Fibroblast of skin of right quadriceps (primary cell): ENCODE data around the gene AADACL3.
"Not testable (repeated sequence)": the region's sequence is repeated elsewhere in the genome, so short reads cannot be mapped to it uniquely, and the experiment has no call there.

Experiments
- DNase-seq: peaks from one replicate; pipeline ENCODE4 v3.0.0-alpha.2; 2013

Gene AADACL3

DNA sequence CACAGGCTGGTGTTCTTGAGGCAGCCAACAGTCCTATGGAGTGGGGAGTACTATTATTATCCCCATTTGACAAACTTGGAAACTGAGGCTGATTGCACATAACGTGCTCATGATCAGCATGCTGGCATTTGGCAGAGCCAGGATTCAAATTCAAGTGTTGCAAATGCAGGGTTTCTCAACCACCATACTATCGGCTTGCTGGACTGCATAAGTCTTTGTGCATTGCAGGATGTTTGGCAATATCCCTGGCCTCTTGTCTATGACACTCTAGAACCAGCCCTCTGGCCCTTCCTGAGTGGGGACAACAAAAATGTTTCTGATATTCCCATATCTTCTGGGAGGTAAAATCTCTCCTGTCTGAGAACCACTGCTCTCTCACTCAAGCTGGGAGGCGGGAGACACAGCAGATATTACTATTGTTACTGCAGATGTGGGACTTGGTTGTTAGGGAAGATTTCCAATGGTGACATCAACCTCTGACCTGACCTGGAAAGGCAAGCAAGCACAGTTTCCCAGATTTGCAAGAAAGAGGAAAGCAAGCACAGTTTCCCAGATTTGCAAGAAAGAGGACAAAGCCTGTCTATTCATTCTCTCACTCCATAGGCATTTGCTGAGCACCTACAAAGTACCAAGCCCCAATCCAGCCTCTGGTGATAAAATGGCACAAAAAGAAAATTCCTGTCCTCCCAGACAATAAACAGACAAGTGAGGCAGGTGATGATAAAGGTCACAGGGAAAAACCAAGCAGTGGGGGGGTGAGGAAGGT lies 1.0 kb upstream of the AADACL3 start:
- no peak for DNase-seq

DNA sequence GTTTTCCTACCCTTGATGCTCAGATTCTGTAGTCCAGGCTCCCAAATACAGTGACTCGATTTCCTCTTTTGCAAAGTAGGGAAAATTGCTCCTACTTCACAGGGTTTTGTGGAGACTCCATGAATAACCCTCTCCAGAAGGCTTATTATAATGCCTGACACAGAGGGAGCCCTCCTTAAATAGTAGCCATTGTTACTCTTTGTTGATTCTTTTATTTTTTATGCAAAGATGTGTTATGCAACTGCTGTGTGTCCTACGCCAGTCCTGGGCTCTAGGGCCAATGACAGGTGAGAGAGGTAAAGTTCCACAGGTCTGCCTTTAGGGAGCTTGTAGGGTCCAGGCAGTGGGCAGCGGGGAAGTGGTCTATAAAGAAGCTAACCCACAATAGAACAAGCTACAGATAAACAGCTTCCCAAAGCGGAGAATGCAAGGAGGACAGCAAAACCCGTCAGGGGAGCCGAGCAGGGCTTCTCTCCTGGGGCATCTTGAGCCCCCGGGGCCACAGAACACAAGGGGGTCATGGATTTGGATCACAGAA lies 1.5 kb downstream of the AADACL3 start:
- no peak for DNase-seq

DNA sequence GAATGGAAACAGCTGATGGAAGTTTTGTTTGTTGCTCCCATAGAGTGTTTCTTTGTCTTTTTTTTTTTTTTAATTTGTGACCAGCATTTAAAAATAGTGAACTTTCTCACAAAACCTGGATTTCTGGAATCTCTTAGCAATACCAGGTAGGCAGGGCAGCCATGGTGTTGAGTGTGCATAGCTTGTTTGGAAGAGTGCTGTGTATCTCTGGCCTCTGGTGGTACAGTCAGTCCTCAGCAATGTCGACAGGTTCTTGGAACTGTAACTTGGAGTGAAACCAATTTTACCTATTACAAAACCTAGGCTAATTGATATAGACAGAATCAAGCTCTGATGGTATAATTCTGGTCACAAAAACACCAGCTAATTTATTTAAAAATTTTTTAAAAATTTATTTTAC lies 6.7 kb downstream of the AADACL3 start:
- no peak for DNase-seq

DNA sequence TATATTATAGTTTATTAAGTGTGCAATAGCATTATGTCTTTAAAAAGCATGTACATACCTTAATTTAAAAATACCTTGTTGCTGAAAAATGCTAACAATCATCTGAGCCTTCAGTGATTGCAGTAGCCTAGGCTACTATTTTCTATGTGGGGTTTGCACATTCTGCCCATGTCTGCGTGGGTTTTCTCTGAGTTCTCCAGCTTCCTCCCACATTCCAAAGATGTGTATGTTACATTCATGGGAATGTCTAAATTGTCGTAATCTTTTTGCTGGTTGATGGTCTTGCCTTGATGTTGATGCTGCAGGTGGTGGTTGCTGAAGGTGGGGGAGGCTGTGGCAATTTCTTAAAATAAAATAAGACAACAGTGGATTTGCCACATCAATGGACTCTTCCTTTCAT lies 12.5 kb downstream of the AADACL3 start:
- DNase-seq, result no peak

DNA sequence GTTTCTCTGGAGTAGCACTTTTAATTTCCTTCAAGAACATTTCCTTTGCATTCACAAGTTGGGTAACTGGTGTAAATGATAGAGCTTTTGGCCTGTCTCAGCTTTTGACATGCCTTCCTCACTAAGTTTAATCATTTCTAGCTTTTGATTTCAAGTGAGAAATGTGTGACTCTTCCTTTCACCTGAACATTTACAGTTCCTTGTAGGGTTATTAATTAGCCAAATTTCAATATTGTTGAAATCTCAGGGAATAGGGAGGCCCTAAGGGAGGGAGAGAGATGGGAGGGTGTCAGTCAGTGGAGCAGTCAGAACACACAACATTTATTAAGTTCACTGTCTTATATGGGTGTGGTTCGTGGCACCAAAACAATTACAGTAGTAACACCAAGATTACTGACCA lies 14.2 kb downstream of the AADACL3 start:
- no peak for DNase-seq

DNA sequence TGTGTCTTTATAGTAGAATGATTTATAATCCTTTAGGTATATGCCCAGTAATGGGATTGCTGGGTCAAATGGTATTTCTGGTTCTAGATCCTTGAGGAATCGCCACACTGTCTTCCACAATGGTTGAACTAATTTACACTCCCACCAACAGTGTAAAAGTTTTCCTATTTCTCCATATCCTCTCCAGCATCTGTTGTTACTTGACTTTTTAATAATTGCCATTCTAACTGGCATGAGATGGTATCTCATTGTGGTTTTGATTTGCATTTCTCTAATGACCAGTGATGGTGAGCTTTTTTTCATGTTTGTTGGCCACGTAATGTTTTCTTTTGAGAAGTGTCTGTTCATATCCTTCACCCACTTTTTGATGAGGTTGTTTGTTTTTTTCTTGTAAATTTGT lies 15.2 kb downstream of the AADACL3 start:
- not testable (repeated sequence) for DNase-seq

DNA sequence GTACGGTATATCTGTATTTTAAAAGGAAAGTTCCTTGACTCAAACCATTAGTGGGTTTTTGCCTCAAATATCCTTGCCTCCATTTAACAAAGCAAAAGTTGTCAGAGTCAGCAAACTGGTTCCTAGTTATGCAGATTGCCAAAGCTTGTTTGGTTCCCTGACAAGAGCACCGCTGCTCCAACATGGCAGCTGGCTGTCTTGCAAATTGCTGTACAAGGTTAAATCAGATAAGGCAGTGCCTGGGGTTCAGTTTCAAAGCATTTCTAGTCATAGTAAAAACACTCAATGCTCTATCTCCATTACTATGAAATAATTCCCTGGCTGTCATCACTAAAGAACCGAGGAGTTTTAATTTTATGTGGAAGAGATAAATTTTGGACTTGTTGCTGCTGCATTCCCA lies 18.7 kb downstream of the AADACL3 start:
- DNase-seq, result no peak

DNA sequence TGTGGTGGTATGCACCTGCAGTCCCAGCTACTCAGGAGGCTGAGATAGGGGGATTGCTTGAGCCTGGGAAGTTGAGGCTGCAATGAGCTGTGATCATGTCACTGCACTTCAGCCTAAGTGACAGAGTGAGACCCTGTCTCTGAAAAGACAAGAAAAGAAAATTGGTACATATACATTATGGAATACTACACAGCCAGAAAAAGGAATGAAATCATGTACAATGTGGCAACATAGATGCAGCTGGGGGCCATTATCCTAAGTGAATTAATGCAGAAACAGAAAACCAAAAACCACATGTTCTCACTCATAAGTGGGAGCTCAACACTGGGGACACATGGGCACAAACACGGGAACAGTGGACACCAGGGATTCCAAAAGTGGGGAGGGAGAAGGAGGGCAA lies 23.0 kb downstream of the AADACL3 start:
- DNase-seq, result no peak

DNA sequence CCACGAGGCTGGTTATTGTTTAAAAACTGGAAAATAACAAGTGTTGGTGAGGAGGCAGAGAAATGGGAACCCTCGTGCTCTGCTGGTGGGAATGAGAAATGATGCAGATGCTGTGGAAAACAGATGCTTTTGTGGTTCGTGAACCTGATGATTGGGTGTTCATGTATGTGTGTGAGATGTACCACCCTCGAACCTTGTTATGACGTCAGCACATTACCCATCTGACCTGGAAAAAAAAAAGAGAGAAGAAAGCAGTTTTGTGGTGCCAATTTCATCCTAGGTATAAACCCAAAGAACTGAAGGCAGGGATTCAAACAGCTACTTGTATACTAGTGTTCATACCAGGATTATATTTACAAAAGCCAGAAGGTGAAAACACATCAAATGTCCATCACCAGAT lies 23.7 kb downstream of the AADACL3 start:
- DNase-seq, result no peak

DNA sequence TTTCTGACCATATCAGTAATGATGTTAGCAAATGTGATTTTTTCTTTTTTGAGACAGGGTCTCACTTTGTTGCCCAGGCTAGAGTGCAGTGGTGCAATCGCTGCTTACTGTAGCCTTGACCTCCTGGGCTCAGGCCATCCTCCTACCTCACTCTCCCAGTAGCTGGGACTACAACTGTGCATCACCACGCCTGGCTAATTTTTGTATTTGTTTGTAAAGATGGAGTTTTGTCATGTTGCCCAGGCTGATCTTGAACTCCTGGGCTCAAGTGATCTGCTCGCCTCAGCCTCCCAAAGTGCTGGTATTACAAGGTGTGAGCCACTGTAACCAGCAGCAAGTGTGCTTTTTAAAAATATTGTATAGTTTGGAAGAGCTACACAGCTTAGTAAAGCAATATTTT lies 26.0 kb downstream of the AADACL3 start:
- DNase-seq, result no peak

DNA sequence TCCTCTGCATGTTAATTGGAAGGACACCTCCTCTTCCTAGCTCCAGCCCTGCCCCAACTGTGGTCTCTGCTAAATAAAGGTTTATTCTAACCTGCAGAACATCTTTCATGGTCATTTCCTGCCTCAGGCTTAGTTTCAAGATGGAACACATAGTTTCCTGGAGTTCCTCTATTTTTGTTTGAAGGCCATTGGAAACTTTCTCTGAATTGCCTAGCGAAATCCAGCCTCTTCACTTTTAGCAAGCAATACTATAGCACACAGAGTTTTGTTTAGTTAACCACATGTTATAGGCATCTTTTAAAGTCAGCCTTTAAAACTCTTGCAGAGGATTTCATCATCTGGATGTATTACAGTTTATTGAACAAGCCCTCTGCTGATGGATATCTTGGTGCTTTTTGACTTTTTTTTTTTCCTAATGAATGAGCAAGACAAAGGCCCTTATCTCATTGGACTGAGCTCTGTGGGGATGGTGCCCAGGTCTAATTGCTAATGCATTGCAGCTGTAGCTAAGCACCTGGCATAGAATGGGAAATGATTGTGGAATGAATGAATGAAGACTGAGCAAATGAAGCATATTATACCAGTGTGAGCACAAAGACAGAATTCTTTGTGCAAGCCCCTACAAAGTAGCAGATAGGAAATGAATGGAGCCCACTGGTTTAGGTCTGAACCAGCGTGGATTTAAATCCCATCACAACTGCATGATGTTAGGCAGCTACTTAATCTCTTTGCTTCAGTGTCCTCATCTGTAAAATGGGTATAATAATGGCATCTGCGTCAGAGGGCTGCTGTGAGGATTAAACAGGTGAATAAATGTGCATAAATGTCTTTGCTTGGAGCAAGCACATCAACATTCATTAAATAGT lies 29.4 kb downstream of the AADACL3 start:
- DNase-seq, result peak; percentile 39

DNA sequence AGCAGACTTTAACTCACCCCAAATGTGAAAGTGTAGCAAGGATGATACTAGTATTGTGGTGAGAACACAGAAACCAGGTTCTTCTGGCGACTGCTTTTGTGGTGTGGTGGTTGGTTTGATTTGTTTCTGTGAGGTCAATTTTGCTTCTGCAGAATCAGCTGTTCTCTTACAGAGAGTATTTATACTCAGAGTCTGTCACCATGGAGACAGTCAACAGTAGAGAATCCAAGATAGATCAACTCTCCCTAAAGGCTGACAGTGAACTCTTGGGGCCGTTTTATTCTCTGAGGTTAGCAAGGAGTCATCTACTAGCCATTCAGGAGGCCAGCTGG lies 30.0 kb downstream of the AADACL3 start, which contains the start of gene CFAP107:
CFAP107 (plus strand) TSS at position 209 of the 332 bp plus-strand sequence. CDS start 231 bp downstream, outside the sequence.
- peak; percentile 4 for DNase-seq

DNA sequence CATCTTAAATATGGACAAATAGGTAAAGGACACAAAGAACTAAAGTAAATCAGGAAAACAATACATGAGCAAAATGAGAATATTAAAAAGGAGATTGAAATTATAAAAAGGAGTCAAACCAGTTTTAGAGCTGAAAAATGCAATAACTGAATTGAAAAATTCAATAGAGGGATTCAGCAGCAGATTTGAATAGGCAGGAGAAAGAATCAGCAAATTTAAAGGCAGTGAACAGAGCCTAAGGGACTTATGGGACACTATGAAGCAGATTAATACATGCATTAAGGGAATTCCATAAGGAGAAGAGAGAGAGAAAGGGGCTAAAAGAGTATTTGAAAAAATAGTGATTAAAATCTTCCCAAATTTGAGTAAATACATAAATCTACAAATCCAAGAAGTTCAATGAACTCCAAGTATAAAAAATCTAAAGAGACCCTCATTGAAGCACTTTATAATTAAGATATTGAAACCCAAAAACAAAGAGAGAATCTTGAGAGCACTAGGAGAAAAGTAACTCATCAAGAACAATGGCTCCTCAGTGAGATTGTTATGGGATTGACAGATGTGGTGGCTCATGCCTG lies 33.0 kb downstream of the AADACL3 start:
- DNase-seq, result no peak

DNA sequence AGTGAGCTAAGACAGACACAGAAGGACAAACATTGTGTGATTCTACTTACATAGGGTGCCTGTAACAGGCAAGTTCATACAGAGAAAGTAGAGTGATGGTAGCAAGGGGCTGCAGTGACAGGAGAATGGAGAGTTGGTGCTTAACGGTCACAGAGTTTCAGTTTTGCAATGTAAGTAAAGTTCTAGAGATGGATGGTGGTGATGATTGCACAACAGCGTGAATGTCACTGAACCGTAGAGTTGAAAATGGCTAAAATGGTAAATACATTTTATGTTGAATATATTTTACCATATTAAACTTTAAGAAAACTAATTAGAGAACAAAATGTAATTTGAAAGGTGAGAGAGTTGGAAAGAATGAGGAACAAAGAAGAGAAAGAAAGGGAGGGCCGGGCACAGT lies 38.8 kb downstream of the AADACL3 start:
- DNase-seq, result no peak

DNA sequence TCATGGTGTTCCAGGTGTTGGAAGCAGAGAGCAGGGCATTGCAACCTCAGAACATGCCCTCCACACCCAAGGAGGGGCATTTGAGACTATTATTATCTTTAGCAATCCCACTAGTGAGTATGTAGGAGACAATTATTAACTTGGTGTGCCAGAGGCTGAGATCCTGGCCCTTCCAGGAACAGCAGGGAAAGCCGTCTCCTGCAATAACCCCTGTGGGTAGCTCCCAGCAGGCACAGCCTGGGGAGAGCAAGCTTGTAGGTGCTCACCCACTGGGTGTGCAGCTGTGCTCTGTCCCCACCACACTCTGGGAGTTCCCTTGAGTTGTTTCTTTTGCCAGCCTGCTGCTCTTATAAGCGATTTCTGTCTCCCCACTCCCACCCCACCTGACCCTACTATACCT lies 40.4 kb downstream of the AADACL3 start:
- DNase-seq, result no peak

DNA sequence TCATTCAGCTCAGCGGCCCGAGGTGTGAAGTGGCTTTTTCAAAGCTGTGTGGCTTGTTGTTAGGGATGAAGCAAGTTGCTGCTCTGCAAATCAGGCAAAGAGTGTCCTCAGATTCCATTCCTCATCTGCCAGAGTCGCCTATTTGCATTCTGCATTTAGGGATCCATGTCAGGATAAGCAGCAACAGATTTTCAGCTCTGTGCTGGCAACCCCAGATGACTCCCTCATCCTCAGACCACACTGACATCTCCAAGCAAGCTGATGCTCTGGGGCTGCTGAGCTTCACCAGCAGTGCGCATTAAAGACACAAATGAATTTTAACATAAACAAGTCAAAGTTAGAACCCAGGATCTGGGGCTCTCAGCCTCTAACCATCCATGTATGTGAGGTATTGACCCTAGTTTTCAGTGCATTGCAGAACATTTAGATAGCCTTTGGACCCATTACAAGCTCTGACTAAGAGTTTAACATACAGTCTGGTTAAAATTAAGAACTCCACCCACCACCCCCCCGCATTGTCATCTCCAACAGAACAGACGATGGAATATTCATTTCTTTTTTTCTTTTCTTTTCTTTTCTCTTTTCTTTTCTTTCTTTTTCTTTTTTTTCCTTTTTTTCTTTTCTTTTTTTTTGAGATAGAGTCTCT lies 41.0 kb downstream of the AADACL3 start:
- DNase-seq, result no peak

DNA sequence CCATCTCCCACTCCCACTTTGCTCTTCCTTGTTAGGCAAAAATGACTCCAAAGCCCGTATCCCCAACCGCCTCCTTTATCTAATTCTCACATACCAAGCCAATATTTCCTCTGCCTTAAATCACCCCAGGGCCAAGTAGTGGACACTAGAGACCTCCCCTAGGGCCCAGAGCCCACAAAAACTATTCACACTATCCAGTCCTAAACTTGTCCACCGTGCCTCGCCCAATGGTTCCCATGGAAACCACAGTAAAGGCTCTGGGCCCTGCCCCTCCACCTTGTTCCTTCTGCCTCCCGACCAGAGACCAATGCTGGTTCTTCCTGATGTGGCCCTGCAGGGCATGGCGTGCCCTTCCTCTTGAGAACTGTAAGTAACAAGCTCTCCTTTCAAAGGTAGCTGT lies 41.9 kb downstream of the AADACL3 start:
- no peak for DNase-seq

DNA sequence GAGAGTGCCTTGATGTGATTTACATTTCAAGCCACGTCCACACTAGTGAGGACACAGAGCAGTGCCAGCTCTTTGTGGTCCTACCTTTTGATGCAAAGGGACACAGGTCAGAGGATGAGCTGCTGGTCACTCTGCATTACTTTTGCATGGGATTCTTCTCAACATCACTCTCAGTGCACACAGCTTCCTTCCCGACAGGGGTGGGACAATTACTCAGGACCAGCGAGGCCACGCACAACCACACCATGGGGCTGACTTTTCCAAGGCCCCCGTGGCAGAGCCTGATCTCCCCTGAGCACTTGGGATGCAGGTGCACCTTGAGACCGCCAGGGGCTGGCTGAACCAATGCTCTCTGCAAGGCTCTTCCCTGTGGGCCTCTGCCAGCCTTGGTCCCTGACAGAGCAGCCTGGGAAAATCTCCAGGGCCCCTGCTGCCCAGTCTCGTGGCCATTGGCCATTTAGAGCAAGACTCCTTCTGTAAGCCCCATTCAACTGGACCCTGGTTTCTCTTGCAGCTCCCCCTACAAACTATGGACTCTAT lies 44.4 kb downstream of the AADACL3 start:
- no peak for DNase-seq

DNA sequence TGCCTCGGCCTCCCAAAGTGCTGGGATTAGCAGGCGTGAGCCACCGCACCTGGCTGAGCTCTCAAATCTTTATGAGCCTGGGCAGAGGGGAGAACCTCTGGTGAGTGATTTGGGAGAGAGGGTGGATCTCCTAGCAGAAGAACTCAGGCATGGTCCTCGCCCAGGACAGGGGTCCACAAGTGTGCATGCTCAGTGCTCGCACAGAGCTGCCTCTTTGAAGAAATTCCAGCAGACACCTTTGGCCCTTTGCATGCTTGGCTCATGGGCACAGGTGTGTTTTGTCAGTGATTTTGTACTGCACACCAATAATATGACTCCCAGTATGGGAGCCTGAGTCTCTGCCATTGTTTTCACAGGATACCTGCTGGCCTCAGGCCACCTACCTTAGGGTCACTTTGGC lies 45.9 kb downstream of the AADACL3 start:
- DNase-seq, result no peak

DNA sequence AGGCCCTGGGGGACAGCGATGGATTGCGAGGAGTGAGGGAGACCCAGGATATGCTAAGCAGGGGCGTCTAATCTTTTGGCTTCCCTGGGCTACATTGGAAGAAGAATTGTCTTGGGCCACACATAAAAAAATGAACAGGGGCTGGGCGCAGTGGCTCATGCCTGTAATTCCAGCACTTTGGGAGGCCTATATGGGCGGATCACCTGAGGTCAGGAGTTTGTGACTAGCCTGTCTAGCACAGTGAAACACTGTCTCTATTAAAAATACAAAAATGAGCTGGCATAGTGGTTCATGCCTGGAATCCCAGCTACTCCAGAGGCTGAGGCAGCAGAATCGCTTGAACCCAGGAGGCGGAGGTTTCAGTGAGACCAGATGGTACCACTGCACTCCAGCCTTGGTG lies 46.9 kb downstream of the AADACL3 start:
- no peak for DNase-seq

DNA sequence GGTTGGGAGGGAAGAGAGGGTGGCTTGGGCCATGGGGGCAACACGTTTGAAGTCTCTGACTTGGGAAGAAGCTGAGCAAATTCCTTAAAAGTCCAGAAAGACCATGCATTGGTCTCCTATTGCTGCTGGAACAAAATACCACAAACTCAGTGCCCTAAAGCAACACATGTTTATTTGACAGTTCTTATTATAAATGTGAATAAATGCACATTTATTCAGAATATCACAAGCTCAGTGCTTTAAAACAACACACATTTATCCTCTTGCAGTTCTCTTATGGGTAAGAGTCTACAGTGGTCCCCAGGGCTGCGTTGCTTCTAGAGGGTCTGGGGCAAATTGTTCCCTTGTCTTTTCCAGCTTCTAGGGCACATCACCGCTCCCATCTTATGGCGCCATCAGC lies 47.6 kb downstream of the AADACL3 start:
- DNase-seq, result no peak

DNA sequence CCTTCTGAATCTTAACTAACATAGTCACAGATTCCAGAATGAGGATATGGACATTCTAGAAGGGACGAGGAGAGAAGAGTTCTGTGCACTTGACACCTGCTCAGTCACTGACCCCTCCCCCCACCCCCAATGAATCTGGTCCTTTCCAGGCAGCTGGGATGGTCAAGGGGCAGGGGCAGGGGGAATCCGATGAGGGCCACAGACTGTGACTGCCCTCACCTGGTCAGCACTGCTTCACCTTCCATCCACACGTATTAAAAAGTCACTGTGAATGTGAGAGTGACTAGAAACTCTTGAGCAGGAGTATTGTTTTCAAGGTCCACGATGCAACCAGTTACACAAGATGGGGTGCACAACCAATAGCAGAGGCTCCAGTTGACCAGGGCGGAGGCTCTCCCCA lies 48.1 kb downstream of the AADACL3 start:
- DNase-seq, result no peak

DNA sequence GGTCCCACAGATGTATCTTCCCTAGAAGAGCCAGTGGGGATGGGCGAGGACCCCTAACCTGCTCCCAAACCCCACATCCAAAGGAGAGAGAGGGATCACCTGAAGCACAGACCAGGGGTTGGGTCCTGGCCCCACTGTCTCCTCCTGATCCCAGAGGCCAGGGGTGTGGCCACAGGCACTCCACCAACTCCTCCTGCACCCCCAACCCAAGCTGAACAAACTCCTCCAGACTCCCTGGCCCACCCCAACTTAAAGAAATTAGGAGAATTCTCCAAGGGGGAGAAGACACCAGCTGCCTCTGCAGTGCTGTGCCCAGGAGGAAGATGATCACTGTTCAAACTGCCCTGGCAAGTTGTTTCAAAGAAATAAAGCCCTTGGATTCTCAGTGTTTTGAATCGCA lies 53.1 kb downstream of the AADACL3 start:
- DNase-seq, result no peak
